ENCODE data around the gene CPNE2.

- TF ChIP-seq CTCF (IDR thresholded peaks at IDR 0.05), result no peak
- TF ChIP-seq POLR2A (IDR thresholded peaks at IDR 0.05), result no peak
Observed at GRCh38 chr16:57066625-57067024, 25.8 kb upstream of the CPNE2 start.
